ENCODE data around the gene MACIR.

MACIR gene

DNA sequence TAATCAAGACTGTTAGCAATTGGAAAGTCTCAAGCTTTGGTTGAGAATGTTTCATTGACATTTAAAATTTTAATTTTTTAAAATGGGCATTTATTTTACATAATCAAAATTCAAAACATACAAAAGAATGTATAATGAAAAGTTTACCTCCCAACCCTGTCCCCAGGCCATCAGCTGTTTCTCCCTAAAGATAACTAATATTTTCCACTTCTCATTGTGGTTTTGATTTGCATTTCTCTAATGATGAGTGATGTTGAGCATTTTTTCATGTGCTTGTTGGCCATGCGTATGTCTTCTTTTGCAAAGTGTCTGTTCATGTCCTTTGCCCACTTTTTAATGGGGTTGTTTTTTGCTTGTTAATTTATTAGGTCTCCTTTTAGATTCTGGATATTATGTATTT is 11.4 kb upstream of the MACIR start:
- no peak for DNase-seq

DNA sequence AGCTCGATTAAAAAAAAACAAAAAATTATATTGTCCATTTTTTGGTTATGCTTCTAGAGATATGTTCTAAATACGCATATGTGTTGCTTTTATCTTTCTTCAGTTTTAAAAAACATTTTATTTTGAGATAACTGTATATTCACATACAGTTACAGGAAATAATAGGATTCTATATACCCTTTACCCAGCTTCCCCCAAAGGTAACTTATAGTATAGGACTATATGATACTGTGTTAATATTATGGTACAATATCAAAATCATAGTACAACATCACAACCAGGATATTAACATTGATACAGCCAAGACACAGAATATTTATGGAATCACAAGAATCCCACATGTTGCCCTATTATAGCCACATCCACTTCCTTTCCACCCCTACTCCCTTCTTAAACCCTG is 9.5 kb upstream of the MACIR start:
- no peak for DNase-seq

DNA sequence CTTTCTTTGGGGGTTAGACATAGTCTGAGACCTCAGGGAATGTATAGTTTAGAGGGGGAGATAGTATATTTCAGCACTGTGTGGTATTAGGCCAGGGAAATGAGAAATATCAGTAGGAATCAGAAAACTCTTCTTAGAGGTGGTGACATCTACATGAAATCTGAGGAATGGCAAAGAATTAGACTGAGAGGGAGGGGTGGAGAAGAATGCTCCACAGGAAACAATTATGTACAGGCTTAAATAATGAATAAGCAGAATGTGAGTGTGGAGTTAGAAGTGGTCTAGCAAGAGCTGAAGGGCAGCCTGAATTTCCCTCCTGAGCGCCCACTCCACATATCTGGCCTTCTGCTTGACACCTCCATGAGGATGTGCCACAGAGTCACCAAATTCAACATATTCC is 3.6 kb upstream of the MACIR start:
- DNase-seq: no peak

DNA sequence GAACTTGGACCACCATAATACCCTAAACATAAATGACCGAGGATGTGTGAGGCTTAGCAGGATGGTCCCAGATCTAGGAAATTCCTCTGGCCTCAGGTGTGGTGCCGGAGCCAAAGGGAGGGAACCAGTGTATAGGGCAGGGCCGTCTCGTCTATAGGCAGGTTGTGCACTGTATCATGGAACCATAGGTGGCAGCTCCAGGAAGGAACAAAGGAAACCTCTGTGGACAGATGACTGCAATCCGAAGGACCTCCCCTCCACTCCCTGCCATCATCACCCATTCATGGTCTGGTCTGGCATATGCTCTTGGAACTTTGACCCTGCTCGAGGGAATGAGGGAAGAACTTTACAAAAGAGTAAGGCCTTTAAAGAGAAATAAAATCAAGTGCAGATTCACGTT is 2.9 kb upstream of the MACIR start:
- DNase-seq: no peak

DNA sequence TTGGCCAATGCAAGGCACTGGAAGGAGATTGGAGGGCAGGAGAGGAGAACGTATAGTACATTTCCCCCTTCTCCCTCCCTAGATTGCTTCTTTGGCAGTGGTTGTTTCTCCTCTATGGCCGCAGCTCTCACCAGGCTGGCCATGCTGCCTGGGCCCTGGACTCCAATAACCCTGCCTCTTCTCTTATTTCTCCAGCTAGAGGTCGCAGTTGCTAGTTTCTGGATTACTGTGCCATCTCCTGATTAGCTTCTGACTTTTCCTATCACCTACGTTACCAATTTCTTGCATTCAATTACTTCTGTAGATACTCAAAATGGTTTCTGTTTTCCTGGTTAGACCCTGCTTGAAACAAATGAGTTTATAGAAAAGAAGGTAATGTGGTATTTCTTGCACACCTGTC is 2.4 kb upstream of the MACIR start:
- DNase-seq: no peak

DNA sequence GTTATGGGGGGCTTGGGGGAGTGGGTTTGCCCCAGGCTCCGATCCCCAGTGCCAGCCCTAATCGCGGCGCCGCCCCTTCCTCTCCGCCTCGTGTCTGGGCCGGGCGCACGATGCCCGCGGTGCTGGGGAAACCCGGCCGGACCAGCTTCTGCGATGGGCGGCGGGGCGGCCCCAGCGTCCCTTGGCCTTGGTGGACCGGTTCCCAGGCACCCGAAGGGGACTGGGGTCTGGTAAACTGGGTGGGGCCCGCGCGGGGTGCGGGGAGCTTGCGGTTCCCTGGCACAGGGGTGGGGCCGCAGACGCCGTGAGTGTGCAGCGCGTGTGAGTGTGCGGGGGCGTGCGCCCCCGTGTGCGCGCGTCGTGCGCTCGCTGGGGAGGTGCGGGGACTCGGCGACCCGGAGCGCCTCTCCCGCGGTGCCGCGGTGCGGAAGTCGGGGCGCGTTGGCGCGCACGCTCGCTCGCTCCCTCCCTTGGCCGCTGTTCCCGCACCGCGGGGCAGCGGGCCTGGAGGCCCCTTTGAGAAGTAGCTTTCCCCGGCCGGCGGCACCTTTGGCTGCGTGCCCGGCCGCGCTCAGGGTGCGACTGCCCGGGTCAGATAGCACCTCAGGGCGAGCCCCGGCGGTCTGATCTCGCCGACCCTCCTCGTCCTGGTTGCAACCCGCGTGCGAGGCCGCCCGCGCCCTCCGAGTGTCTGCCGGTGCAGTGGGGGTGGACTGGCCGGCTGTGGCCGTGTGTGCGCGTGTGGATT is 568 bp downstream of the MACIR start:
- peak; percentile 20 for DNase-seq

DNA sequence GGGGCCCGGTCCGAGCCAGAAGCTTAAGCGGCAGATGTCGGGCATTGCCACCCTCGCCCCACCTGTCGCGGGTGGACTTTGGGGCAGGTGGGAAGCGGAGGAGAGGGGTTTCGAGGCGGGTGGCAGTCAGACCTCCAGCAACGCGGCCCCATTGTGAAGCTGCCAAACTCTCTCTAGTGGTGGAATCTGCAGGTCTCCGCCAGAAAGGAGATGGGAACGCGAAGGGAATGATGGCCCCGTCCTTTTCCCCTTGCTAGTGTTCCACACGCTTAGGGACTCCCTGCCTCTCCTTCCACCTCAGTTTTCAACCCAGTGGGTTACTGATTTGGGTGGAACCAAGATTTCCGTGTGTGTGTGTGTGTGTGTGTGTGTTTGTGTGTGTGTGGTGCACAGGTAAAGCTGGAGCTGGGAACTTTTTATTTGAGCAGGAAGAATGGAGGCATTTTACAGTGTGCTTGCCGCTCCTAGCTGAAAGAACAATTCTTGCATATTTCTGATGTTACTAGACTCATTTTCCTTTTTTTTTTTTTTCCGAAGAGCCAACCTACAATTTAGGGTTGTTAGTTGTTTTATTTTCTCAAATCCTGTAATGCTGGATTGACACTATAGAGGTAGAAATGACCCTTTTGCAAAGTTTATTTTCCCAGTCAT is 1.3 kb downstream of the MACIR start:
- DNase-seq: peak; percentile 34

DNA sequence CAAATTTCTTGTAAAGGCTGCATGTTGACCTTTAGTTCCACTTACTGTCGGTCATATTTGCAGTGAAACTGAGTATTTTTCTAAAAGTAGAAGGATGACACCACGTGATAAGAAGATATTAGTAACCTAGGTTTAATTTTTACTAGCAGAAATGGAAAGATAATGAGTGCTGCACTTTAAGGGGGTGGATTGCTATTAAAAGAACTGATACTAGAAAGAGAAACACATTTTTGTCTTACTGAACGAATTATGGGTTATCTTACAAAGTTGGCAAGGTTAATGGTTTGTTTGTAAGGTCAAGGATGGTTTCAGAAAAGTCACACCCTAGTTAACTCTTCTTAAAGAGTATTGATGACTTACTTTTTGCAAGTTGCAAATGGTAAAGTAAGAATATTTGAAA is 2.4 kb downstream of the MACIR start:
- DNase-seq: no peak

DNA sequence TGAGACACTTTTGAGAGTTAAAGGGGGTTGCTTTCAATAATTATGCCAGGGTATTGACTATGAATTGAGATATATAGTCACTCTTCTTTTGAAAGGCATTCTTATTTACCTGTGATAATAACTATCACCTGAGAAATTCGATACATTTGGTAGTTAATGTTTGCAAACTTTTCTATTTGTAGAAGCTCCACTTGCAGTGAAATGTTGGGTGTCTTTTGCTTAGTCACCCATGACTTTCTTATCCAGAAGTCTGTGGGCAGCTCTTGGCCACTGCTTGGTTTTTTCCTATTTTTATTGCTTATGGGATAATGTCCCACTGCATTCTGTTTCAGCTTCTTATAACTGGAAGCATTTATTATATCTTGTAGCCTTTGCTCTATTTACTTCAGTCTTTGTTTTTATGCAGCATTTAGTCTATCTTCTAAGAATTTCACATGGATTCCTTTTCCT is 3.9 kb downstream of the MACIR start:
- peak; percentile 25 for DNase-seq

DNA sequence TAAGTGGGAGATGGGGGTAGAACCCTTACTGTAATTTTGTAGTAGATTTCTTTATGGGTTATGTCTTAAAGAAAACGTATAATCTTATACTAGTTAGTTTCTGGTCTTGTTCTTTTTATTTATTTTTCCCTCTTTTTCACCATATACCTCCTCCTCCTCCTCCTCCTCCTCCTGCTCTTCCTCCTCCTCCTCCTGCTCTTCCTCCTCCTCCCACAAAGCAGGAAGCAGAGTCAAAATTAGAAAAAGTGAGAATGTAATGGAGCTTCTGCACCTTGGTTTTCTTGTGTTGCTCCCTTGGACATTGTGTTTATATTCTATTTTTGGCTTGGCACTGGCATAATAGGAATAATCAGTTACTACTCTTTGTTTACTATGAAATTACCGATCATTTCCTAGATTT is 4.5 kb downstream of the MACIR start:
- no peak for DNase-seq

DNA sequence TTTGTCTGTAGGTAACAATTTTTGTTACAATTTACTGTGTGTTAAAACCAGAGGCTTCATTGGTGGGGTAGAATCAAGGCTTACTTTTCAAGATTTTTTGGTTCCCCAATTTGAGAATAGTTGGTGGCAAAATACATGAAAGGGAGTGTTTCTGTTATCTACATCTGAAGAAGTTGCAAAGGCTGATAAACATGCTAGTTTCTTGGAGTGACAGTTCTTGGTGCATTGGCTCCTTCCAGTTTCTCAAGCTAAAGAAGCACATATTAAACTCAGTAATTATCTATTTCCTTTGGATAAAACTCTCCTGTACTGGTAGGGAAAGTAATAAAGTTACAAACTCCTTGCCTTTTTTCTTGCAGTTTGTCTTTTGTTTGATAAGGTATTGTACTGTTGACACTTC is 5.9 kb downstream of the MACIR start:
- DNase-seq: no peak

DNA sequence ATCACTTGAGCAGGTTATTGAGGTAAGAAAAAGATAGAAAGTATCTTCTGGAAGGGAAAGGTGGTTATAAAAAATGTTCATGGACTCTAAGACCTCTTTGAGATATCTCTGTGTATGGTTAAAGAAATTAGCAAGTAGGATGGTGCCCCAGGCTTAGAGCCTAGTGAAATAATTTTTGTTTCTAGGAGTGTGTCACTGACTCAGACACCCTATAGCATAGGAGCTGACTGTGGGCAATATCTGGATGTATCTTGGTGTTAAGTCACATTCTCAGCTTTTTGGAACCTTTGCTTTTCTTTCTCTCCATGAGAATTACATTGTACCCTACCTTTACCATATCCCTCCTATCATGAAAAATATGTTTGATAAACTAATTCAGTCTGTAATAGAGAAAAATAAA is 12.0 kb downstream of the MACIR start:
- no peak for DNase-seq

DNA sequence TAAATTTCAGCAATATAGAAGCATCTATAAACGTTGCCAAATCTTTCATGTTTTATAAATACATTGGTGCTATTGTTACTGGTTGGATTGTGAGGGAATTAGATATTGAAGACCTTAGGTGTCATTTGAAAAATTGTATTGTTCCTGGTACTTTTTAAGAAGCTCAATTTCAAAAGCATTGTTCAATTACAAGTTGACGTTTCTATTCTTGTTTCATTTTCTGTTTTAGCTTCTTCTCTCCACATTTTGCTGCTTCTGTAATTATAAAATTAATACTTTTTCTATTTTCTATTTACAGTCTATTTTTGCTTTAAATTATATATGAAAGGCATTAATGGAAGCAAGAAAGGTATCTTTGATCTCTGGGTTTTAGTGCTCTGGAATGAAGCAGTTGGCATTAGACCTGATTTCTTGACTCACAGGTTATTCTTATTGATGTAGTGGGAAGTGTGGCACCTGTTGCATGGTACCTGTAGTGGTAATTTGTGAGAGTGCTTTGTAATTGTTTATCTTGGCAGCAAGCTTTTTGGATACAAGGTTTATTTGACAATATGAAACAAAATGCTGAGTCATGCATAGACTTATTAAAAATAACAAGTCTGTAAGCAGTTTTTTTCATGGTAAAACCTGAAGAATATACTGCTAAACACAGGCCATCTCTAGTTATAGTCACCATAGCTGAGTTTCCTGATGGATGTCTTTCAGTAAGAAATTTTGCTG is 13.2 kb downstream of the MACIR start:
- DNase-seq: no peak

DNA sequence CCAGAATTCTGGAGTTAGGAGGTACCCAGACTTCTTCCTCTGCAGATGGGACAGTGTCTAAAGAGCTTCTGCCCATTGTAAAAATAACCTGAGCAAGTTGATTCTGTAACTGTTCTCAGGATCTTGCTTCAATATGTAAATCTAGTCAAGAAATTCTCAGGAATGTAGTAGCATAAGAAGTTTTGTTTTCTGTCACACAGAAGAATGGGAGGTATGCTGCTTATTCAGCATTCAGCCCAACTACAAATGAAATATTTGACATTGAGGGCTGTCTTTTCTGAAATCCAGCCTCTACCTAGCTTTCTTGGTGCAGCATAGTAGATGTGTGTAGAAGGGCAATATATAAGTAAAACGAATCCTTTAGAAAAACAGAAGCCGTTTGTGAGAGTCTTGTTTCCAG is 13.8 kb downstream of the MACIR start:
- DNase-seq: peak; percentile 25

DNA sequence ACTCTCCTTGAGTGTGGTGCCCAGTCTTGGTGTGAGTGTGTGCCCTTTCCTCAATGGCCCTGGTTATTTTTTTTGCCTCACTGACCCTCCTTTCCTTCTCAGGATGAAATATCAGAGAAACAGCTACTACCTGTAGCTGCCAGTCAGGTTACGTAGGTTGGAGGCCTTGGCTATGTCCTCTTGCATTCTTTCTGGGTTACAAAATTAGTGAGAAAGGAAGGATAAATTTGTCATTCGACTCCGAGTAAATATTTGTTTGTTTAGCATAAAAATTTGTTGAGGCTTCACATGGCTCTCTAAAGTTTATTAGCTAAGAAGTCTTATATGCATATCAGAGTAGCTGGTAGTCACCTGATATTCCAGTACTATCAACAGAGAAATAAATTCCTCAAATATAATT is 15.4 kb downstream of the MACIR start:
- no peak for DNase-seq

DNA sequence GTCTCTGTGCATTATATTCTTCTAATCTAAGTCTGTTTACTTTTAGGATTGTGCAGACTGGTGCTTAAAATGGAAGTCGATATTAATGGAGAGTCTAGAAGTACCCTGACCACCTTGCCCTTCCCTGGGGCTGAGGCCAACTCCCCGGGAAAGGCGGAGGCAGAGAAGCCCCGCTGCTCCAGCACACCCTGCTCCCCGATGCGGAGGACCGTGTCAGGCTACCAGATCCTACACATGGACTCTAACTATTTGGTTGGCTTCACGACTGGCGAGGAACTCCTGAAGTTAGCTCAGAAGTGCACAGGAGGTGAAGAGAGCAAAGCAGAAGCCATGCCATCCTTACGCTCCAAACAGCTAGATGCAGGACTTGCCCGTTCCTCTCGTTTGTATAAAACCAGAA is 17.3 kb downstream of the MACIR start:
- DNase-seq: no peak

DNA sequence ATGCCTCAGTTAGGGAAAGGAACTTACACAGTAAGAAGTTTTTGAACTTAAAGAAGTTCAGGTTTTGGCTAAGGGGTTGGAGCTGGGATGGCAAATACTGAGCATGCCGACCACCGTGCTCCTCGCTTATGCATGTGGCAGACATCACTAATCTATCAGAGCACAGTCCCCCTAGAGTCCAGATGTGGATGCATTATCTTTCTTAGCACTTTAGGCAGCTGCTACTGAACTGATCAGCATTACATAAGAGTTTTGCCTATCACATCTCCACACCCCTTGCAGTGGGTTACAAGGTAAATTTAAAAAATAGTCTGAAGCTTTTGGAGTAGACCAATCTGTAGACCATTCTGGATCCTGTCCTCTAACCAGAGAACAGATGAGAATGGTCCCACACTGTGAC is 22.4 kb downstream of the MACIR start:
- no peak for DNase-seq

DNA sequence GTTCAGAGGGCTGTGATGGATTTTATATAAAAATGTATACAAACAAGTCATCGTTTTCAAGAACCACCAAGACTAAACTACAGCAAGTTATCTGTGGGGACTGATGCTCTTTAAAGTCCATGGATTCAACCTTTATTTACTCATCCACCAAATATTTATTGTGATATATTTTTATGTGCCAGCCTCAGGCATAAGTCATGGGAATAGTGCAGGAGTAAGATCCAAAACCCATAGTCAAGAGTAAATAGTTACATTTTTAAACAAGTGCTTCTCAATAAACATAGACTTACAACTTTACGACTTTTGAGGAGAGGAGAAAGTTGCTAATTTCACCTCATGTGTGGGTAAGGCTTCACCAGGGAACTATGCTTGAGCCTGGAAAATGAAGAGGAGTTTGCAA is 24.6 kb downstream of the MACIR start:
- no peak for DNase-seq

DNA sequence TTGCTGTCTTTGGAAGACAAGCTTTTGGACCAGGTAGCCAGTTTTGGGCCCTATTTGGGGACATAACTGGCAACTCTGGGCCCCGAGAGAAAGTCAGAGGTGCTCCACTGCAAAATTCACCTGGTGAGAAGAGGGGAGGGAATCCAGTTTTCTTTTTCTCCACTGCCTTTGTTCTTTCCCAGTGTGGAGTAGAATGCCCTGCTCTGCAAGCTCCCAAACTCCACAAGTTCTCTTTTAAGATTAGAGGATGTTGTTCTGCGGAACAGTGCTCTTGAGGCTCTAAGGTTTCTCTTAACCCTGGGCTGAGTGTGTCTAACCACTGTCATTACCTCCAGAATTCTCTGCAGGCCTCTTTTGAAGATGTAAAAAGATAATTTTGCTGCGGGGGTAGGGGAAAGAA is 25.3 kb downstream of the MACIR start:
- no peak for DNase-seq

DNA sequence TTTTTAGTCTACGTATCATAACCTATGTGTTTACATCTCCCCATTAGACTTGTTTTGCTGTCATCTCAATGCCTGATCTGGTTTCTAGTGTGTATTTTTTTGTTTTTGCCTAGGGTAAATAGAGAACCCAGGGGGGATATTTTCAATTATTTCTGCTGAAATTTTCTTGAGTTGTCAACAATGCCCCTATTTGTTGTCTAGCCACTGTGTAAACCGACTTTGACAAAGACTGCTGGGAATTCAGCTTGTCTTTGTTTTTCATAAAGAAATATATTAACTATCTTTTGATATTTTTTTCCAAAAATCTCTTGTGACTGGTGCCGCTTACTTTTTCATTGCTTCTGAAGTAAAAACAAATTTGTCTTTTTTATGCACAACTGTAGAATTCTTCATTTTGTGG is 28.1 kb downstream of the MACIR start:
- no peak for DNase-seq

DNA sequence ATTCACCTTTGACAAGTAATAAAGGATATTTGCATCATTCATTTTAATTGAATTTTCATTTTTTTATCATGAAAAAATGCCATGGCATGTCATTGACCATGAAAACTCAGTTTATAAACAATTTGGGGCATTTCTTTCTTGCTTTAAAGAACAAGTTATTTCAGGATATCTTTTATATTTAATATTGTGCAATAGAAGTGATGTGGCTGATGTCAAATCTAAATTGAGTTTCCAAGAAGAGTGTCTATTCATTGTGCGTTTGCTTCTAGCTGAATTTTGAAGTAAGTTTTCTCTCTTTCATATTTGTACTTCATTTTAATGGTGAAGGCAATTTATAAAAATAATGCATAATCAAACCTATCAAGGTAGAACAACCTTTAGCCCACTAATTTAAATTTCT is 30.5 kb downstream of the MACIR start:
- no peak for DNase-seq

DNA sequence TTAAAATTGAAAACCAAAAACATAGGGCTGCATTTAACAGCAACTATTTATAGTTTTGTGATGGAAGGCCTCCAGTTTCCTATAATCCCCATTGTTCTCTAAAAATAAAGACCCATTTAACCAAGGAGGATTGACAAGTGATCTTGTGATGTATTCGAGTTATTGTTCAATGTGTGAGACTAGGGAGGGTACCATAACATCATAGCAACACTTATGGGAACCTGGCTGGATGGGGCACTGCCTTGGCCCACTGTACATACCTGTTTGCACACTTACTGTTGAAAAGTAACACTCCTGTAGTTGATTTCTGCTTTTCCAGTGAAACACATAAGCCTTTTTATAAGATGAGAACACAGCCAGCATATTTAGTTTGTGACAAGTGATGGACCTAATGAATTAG is 32.3 kb downstream of the MACIR start:
- DNase-seq: no peak

DNA sequence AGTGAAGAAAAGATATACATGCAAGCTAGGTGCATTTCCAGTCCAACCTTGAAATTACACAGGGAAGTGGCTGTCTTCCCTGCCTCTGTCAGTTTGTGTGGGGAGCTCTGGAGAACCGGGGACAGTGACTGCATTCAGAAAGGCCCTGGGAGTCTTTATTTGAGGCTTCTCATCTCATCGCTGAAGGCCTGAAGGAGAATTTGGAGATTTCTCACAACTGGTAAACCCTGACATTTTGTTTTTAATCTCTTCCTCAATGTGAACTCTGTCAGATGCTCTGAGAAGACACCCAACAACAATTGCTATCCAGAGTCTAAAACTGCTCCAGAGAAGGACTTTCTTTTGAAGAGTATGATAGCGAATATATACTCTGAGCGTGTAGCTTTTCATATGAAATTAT is 33.0 kb downstream of the MACIR start:
- DNase-seq: no peak

DNA sequence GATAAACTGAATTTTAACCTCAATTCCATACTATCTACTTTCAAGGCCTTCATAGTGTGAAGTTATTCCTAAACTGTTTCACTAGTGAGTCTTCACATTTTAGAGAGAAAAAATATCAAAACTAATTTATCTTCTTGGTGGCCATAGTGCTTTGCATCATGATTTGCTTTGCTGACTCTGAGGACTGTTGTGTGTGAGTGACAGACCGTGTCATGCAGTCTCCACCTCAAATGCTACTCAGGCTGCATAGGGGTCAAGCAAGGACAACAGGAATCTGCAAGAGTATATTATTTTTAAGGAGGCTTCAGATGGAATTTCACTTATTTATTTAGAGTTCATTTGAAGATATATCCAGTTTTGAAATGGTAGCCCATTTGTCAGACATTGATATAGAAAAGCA is 34.5 kb downstream of the MACIR start:
- DNase-seq: no peak

Data from fibroblast of upper back skin (primary cell).